Endothelial cell of umbilical vein (primary cell): ENCODE results near the gene KRTCAP2.

ENCODE experiments used
- CTCF ChIP-seq, 2 donors: IDR thresholded peaks; 1 replicate in 1 of 2; 2 replicates in 1 of 2; pipeline ENCODE4 v1.5.1; 2011; ENCODE audit warnings: low read length in 2 of 2, mild to moderate bottlenecking in 2 of 2, moderate library complexity in 2 of 2, control low read depth in 1 of 2, inconsistent platforms in 1 of 2, low read depth in 1 of 2; ENCODE audit not compliant: insufficient read depth in 1 of 2; ENCODE audit errors: extremely low read depth in 1 of 2
- EZH2 ChIP-seq: IDR thresholded peaks from 2 replicates; pipeline ENCODE4 v1.6.1; 2012; ENCODE audit warnings: borderline replicate concordance, low read depth, mild to moderate bottlenecking, moderate library complexity, low read length, inconsistent platforms; ENCODE audit not compliant: severe bottlenecking
- FOS ChIP-seq: IDR thresholded peaks from 2 replicates; pipeline ENCODE4 v1.6.1; 2011; ENCODE audit warnings: mild to moderate bottlenecking, low read length, moderate library complexity, borderline replicate concordance; ENCODE audit not compliant: insufficient read depth
- MAX ChIP-seq: IDR thresholded peaks from 2 replicates; pipeline ENCODE4 v1.6.1; 2011; ENCODE audit not compliant: insufficient read depth, insufficient read length
- POLR2A ChIP-seq: IDR thresholded peaks from 2 replicates; pipeline ENCODE4 v1.6.1; 2012; ENCODE audit warnings: low read depth, mild to moderate bottlenecking, control low read depth, low read length

DNA sequence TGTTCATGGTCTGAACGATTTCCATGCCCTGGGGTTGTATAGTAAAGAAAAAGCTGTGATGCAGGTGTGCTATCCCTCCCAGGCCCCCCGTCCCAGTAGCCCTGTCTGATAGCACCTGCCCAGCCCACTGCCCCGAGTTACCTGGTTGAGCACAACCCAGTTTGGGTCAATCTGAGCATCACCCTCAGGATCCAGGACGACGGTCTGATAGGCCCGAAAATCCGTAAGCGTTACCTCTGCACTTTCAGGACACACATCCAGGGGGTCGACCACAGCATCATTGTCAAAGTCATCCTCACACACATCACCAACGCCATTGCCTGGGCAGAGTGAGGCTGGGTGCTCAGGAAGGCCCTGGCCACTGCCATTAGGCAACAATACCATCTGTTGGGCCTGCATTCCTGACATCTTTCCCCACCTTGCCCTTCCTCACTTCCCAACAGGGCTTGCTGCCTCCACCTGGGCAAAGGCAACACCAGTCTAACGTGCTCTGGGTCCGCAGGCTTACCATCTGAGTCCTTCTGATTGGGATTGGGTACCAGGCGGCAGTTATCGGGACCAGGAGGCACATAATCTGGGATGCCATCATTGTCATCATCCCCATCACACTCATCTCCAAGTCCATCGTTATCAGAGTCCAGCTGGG lies 24.9 kb upstream of the KRTCAP2 start:
- no peak for TF ChIP-seq MAX
- no peak for TF ChIP-seq CTCF (IDR thresholded peaks at IDR 0.05; ENCODE audit: extremely low read depth in 1 of 2, insufficient read depth in 1 of 2, low read depth in 1 of 2, low read length in 2 of 2)
- no peak for TF ChIP-seq POLR2A
- no peak for TF ChIP-seq FOS
- TF ChIP-seq EZH2: no peak
